Fibroblast of skin of abdomen (primary cell): ENCODE results near the gene CTAGE4. TPM values are rescaled to one million over a fixed set of nuclear protein-coding genes. Genes with fewer than 3 reads are reported as not detected.
"Not testable (repeated sequence)": the region's sequence is repeated elsewhere in the genome, so short reads cannot be mapped to it uniquely, and the experiment has no call there.

Experiments
- DNase-seq: peaks from one replicate; pipeline ENCODE4 v3.0.0-alpha.2; 2013
- polyA plus RNA-seq, 2 experiments: library from polyadenylated mRNA; unstranded; fragments of 120-200 nt; gene quantifications; one replicate each; pipeline ENCODE4 v1.2.1, GENCODE V29; 2013; ENCODE audit not compliant: insufficient read length in 2 of 2

Gene CTAGE4
- not detected for polyA plus RNA-seq (2013, experiment 1 of 2; ENCODE audit: insufficient read length)
- not detected for polyA plus RNA-seq (2013, experiment 2 of 2; ENCODE audit: insufficient read length)

GRCh38 chr7:144183166-144183565, at the start of gene CTAGE4:
CTAGE4 (plus strand) TSS chr7:144183466; CDS start chr7:144183504, 38 bp downstream.
- not testable (repeated sequence) for DNase-seq

DNA sequence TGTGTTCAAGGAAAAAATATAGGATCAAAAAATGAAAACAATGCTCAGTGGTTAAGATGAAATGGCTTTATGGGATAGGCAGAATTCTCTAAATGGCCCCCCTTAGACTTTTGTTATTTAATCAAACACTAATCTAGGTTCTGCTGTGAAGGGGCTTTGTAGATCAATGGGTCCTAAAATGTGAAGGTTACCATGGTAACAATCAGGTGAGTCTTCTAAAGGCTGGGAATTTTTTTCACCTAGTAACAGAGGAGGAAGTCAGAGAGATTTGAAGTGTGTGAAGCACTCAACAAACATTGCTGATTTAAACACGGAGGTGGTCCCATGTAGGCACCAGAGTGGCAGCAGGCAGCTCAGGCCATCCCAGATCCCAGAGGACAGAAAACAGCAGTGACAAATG, 49.1 kb upstream of the CTAGE4 start:
- no peak for DNase-seq

DNA sequence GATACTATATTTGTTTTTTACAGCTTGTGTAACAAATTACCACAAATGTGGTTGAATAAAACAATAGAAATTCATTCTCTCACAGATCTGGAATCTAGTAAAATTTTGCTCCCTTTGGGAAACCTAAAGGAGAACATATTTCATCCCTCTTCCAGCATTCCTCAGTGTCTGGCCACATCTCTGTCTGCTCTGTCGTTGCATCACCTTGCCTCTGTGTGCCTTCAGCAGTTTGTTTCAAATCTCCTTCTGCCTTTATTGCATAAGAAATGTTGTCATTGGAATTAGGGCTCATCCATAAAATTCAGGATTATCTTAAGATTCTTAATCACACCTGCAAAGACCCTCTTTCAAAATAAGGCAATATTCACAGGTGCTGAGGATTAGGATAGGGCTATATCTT, 45.8 kb upstream of the CTAGE4 start:
- DNase-seq, result peak; percentile 17

- DNase-seq, result no peak
These were observed 41.1 kb upstream of the CTAGE4 start for GRCh38 chr7:144142187-144142586.

DNA sequence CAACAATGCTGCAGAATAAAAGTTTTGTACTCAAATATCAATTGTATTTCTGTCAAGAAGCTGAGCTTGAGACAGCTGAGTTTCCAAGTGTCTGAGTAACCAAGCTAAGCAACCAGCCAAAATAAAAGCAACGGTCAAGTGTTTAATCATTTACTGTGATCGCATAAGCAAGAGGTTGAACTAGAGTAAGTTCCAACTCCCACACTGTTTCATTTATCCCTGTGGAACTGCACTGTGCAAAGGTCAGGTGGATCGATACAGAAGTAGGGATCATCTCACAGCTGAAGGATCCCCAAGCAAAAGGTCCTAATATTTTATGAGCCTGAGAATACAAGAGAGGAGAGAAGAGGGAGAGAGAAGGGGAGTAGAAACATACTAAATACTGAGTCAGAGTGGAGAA, 38.8 kb upstream of the CTAGE4 start:
- no peak for DNase-seq

- DNase-seq, result no peak
These were observed 34.9 kb upstream of the CTAGE4 start for GRCh38 chr7:144148224-144148827.

DNA sequence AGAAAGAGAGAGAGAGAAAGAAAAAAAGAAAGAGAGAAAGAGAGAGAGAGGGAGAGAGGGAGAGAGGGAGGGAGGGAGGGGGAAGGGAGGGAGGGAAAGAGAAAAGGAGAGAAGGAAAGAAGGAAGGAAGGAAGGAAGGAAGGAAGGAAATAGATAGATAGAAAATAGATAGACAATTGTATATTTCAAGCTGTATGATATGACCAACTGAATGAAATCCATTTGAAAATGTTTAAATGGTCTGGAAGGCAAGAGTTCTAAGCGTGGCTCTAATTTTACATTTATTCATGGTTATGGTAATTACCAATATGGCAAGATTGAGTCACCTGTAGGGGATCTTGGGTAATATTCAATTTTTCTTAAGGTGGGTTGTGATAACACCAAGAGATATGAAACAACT, 24.4 kb upstream of the CTAGE4 start:
- DNase-seq, result no peak

DNA sequence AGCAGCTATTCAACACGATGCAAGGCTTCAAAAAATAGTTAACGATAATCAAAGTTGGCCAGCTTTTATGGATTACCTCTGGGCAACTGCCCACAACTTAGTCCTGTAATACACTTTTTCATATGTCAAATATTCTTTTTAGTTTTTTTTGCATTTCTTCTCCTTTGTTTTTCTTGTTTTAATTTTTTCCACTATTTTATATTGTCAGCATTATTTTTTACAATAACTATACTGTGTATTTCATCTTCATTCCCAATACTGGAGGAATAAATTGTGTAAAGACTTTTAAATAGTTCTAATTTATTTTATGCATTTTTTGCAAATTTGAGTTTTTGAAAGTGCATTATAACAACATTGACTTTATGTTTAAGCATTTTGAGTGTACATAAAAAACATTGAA, 18.5 kb upstream of the CTAGE4 start:
- no peak for DNase-seq

- DNase-seq, result not testable (repeated sequence)
These were observed 11.5 kb upstream of the CTAGE4 start for GRCh38 chr7:144171594-144172350.

- no peak for DNase-seq
These were observed 8.7 kb upstream of the CTAGE4 start for GRCh38 chr7:144174613-144175012.

DNA sequence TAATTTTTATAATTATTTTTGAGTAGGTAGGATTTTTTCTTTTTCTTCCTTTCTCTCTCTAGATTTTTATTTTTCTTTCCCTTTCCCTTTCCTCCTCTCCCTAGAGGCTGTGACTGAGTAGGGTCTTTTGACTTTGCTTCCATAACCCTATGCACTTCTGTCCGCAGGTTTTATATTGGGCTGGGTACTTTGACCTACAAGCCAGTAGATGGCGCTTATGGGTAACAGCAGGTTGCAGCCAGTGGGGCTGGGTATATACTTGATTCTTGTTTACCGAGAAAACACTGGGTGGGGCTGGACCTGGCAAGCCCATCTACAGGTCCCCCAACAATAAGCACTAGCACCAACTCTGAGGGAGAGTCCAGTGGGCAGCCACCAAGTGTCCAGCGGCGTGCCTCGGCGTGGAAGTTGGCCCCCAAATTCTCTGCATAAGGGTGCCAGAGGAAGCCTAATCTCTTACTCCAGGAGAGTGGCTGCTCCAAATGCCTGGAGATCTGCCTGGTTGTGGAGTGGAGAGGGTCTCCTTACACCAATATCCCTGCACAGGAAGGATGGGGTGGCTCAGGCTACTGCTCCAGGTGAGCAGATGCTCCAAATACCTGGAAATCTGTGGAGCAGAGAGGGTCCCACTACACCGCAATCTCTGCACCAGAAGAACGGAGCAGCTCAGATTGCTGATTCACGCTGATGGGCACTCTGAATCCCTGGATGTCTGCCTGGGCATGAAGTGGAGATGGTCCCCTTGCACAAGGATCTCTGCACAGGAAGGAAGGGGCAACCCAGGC, 4.7 kb upstream of the CTAGE4 start:
- peak; percentile 8 for DNase-seq

- not testable (repeated sequence) for DNase-seq
These were observed 4.1 kb upstream of the CTAGE4 start for GRCh38 chr7:144179165-144179479.

DNA sequence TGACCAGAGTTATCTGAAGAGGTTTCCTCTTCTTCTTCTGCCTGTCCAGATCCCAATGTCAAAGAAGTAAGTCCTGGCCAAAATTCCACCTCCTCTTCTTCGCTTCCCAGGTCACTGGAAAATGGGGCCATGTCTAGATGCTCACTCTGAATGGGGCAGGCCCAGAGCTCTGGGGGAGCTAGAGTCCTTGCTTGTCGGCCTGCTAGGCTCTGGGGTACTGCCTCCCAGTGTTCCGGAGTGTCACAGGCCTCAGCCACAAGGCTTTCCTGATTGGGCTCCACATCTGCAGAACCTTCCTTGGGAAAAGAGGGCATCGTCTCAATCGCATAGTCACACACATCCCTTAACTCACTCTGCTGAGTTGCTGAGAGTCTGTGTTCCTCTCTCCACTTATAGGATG, 4.6 kb downstream of the CTAGE4 start:
- not testable (repeated sequence) for DNase-seq

- not testable (repeated sequence) for DNase-seq
These were observed 5.4 kb downstream of the CTAGE4 start for GRCh38 chr7:144188578-144189171.

- DNase-seq, result not testable (repeated sequence)
These were observed 10.5 kb downstream of the CTAGE4 start for GRCh38 chr7:144193782-144194181.

DNA sequence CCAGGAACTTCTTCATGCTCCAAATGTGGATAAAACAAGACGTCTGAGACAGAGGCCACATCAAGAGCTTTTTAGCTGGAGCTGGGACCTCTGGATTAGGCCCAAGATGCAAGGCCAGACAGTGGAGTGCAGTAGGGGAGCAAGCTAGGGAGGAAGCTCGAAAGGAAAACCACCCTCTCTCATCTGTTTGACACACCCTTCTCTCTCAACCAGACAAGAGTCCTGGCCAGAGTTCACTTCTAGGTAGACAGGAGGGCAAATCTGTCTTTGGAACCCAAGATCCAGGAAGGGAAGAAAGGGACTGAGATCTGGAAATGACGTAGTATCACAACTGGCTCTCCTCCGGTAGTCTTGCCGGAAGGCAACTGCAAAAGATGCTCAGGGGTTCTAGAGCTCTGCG, 11.2 kb downstream of the CTAGE4 start:
- not testable (repeated sequence) for DNase-seq

- not testable (repeated sequence) for DNase-seq
These were observed 12.1 kb downstream of the CTAGE4 start, which contains the start of gene ARHGEF35 for GRCh38 chr7:144195212-144195872. ARHGEF35 (minus strand) TSS chr7:144195833; CDS start chr7:144188383, 7,450 bp downstream.

GRCh38 chr7:144198934-144199333, 15.7 kb downstream of the CTAGE4 start:
- not testable (repeated sequence) for DNase-seq

GRCh38 chr7:144201978-144202377, 18.7 kb downstream of the CTAGE4 start:
- not testable (repeated sequence) for DNase-seq

DNA sequence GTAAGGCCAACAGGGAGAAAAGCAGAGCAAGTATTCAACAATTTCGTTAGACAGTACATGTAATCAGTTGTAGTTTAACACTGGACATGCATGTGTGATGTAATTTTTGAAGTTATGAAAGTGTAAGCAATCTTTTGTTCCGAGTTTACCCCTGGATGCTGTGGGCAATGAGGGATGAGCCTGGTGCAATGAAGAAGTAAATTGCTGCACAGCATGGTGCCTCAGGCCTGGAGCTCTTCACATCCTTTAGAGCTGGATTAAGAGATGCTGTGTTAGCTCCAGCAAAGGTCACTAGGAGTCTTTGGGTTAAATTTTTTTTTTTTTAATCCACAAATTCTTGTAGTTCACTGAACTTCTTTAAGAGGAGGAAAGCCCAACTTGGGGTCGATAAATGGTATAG, 19.8 kb downstream of the CTAGE4 start:
- not testable (repeated sequence) for DNase-seq

GRCh38 chr7:144205306-144205705, 22.0 kb downstream of the CTAGE4 start:
- not testable (repeated sequence) for DNase-seq

DNA sequence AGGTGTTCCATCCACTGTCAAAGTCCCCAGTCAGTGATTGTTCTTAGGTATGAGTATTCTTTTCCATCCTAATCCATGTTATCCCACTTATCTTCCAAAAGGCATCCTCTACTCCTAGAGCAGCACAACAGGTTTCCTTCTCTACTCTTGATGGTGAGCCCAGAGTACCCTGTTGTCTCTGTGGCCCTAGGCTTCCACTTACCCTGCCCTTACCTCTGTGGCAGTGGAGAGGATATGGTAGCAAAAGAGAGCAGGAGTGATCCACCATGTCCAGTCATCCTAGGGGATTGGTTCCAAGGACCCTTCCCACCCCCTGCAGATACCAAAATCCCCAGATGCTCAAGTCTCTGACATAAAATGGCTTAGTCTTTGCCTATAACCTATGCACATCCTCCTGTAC, 33.9 kb downstream of the CTAGE4 start:
- not testable (repeated sequence) for DNase-seq
